Central memory CD8-positive, alpha-beta T cell (primary cell): ENCODE results near the gene ACP1.

Experiments
- ATAC-seq: fragments of 150-1000 bp; cut with Tn5 transposase; replicated peaks from 2 replicates; pipeline ENCODE4 v1.10.0; 2022; ENCODE audit warnings: mild to moderate bottlenecking, moderate FRiP score, moderate number of reproducible peaks; ENCODE audit not compliant: poor library complexity, severe bottlenecking; ENCODE audit errors: extremely low read depth
- DNase-seq, 2 donors: peaks; one replicate each; pipeline ENCODE4 v3.0.0; 2021; ENCODE audit warnings: low spot score in 2 of 2
- H3K27ac Mint-ChIP-seq: one replicate; pipeline ENCODE4 v1.8.0; 2022; ENCODE audit warnings: low read depth, mild to moderate bottlenecking, moderate library complexity, mixed read lengths
- H3K27me3 Mint-ChIP-seq: one replicate; pipeline ENCODE4 v1.8.0; 2022; ENCODE audit warnings: mixed read lengths
- H3K36me3 Mint-ChIP-seq: one replicate; pipeline ENCODE4 v1.8.0; 2022; ENCODE audit warnings: mild to moderate bottlenecking, moderate library complexity, mixed read lengths; ENCODE audit not compliant: insufficient read depth
- H3K4me1 Mint-ChIP-seq: one replicate; pipeline ENCODE4 v1.8.0; 2022; ENCODE audit warnings: mixed read lengths
- H3K4me3 Mint-ChIP-seq: one replicate; pipeline ENCODE4 v1.8.0; 2022; ENCODE audit warnings: mild to moderate bottlenecking, moderate library complexity, mixed read lengths
- H3K9me3 Mint-ChIP-seq: one replicate; pipeline ENCODE4 v1.8.0; 2022; ENCODE audit warnings: mixed read lengths

Gene ACP1

DNA sequence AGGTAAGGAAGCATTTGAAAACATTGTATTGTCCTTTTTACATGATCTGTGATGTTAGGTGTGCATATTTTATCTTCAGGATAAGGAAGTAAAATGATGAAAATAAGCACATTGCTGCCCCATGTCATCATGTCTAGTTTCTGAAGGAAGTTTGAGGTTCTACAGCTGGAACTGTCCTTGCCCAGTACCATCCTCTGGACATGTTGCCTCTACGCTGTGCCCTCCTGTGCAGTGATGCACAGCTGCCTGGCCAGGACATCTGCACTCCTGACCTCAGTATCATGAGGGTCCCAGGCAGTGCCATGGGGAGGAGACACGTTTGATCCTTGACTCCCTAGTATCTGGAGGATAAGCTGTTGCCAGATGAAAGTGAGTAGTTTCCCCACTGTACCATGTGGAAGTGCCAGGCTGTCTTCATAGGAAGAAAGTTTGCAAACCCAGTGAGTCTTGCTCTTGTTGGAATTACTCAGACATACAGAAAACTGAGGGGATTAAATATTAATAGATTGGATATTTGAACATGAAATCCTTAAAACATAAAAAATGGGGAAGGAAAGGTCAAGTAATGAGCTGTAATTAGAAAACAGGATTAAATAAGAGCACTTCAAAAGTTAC, 13.7 kb downstream of the ACP1 start:
- no peak overlapping the region for H3K27ac Mint-ChIP-seq
- H3K4me1 Mint-ChIP-seq: peaks cover 5% of the 10 kb centered on the region
- ATAC-seq (no peak), DNase-seq (no peak)
- no peaks in the 10 kb centered on the region for H3K27me3 Mint-ChIP-seq
- H3K4me3 Mint-ChIP-seq: no peak overlapping the region
- peaks cover 60% of the 10 kb centered on the region for H3K36me3 Mint-ChIP-seq
- H3K9me3 Mint-ChIP-seq: no peaks in the 10 kb centered on the region

DNA sequence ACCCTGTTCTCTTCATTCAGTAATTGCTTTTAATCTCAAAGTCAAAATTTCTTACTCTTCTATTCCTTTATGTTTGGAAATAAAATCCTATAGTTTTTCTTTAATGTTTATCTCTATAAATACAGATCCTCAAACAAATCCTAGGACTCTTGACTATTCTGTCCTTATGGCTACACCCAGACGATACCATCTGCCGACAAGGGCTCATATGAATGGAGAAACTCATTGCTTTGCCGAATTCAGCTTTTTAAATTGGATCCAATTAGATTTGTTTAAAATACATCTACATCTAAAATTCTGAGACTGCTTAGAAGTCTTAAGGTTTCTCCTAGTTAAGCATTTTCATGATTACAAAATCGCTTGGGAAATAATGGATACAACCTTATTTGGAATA, 14.2 kb downstream of the ACP1 start:
- H3K9me3 Mint-ChIP-seq: no peaks in the 10 kb centered on the region
- H3K36me3 Mint-ChIP-seq: peaks cover 59% of the 10 kb centered on the region
- no peak overlapping the region for H3K27ac Mint-ChIP-seq

DNA sequence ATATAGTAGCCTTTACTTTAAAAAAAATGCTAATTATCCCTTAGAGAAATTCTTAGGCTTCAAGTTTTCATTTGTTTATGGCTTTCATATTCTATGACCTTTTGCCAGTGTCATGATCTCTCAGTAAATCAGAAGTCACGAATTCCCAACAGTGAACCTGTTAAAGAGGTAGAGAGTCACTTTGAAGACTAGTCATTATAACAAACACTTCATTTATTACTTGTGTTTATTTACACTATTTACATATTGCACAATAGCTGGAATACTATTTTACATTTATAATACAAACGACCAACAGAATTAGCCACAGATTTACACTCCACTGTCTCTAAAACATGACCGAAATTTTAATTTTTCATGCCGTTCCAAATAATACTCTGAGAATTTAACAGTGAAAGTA, 14.6 kb downstream of the ACP1 start:
- peaks cover 4% of the 10 kb centered on the region for H3K4me1 Mint-ChIP-seq
- peaks cover 55% of the 10 kb centered on the region for H3K36me3 Mint-ChIP-seq
- H3K27ac Mint-ChIP-seq: no peak overlapping the region
- H3K4me3 Mint-ChIP-seq: no peak overlapping the region
- no peaks in the 10 kb centered on the region for H3K9me3 Mint-ChIP-seq
- H3K27me3 Mint-ChIP-seq: no peaks in the 10 kb centered on the region
- no peak for DNase-seq
- ATAC-seq: no peak

More for the DNA sequence above, 14.2 kb downstream of the ACP1 start:
- Mint-ChIP-seq H3K4me1 (peaks cover 5% of the 10 kb centered on the region), H3K27me3 (no peaks in the 10 kb centered on the region), H3K4me3 (no peak overlapping the region)
- no peak for DNase-seq
- ATAC-seq: no peak

DNA sequence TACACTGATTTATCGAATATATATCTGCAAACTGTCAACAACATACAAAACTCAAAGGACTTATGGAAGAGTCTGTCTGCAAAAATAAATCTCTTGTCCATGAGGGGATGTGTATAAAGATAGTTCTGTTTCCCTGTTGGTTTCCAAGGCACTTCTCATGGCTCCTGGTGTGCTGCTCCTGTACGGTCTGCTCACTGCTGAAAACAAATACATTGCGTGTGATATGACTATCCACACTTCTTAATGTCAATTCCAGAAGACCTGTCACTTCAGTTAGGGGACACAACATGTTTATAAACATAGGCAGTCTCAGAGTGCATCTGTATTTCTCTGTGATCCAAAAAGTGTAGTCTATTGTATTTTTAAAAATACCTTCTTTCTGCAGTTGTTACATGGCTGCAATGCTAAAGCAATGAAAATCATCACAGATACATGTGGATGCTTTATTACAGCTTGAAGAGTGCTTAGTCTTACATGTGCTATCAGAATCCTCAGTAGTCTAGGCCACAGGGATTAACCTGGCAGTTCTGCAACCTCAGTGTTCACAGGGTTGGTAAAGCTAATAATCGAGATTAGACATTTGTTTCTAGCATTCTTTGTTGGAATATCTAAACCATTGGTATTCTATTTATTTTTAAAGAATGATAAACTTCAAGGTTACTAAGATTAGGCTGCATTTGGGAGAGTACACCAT, 15.4 kb downstream of the ACP1 start:
- H3K4me3 Mint-ChIP-seq: no peak overlapping the region

DNA sequence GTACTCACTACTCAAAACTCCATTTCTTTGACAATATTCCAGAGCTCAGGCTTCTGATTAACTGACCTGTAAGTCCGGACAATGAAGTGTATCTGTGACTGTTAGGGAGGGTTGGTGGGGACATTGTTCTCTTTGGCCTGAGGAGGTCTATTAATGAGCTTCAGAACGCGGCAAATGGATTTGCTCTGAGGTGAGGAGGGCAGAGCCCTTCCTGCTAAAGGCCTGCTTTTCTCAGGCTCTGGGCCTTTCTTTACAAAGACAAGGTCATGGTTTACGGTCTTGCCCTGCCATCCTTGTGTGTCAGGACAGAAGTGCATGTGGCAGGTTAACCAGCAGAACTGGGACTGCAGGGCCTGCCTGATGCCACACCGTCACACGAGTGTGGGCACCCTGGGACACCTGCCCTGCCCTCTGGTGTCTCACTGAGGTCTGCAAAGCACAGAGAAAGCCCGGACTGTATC, 15.9 kb downstream of the ACP1 start:
- Mint-ChIP-seq H3K27me3 (peaks cover 2% of the 10 kb centered on the region), H3K9me3 (no peaks in the 10 kb centered on the region), H3K4me3 (no peak overlapping the region), H3K36me3 (peaks cover 44% of the 10 kb centered on the region), H3K27ac (no peak overlapping the region), H3K4me1 (no peaks in the 10 kb centered on the region)
- no peak for ATAC-seq
- no peak for DNase-seq

More for the DNA sequence above, 15.4 kb downstream of the ACP1 start:
- DNase-seq (no peak), ATAC-seq (no peak)
- Mint-ChIP-seq H3K36me3 (peaks cover 49% of the 10 kb centered on the region), H3K4me1 (no peaks in the 10 kb centered on the region), H3K27me3 (no peaks in the 10 kb centered on the region), H3K9me3 (no peaks in the 10 kb centered on the region), H3K27ac (no peak overlapping the region)

DNA sequence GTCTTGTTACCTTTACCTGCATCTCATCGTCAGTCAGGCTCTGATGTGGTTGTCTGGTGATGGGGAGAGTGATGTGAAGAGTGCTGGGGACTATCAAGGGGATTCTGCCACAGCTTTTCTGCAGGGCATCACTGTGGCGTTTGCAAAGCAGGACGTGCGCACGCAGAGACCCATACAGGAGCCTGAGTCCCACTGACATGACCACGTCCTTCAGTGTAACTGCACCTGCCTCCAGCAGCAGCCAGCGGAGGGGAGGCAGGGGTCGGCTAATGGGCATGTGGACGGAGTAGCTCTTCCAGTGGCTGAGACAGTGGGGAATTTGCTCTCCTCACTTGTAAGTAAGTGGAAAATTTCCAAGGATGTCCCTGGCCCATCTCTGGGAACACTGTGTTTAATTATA, 16.6 kb downstream of the ACP1 start:
- H3K36me3 Mint-ChIP-seq: peaks cover 40% of the 10 kb centered on the region
- H3K27ac Mint-ChIP-seq: no peak overlapping the region

DNA sequence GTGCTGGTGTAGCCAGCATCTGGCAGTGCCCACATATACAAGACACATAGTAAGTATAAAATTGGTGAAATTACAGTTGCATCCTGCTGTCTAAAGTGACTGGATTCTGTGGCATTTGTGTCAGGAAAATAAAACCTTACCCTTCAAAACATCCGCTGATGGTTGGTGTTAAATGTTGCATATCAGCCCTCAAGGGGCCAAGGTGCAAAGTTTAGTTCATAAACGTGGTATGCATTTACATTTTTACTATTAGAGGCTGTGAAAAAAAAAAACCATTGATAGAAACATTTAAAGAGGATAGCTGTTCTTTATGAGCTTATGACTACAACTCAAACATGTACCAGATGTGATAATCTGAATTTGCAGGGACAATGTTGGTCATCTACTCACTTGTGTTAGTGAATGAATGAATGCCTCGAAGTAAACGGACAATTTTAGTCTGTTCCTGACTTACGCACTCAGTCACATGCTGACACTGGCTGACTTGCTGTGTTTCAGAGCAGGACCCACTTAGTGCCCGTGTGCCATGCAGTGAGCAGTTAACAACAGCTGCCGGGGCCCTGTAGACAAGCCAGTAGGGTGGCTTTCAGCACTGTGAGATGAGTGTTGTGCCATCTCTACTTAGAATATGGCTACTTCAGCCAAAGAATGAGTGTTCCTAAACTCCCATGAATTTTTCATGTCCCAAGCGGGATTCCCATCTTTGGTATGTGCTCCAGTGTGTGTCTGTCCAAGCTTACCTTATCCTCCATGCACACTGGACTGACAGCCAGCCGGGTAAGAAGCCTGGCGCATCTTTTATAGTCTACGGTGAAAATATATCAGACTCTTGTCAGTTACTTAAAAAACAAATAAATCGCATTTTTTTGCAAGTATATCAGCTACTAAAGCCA, 17.9 kb downstream of the ACP1 start:
- H3K27me3 Mint-ChIP-seq: peaks cover 10% of the 10 kb centered on the region
- no peaks in the 10 kb centered on the region for H3K9me3 Mint-ChIP-seq
- DNase-seq (no peak), ATAC-seq (no peak)
- no peak overlapping the region for H3K4me3 Mint-ChIP-seq
- H3K4me1 Mint-ChIP-seq: no peaks in the 10 kb centered on the region
- H3K36me3 Mint-ChIP-seq: peaks cover 32% of the 10 kb centered on the region
- no peak overlapping the region for H3K27ac Mint-ChIP-seq

More for the DNA sequence above, 16.6 kb downstream of the ACP1 start:
- no peak for DNase-seq
- H3K4me3 Mint-ChIP-seq: no peak overlapping the region
- peaks cover 9% of the 10 kb centered on the region for H3K27me3 Mint-ChIP-seq
- no peak for ATAC-seq
- no peaks in the 10 kb centered on the region for H3K9me3 Mint-ChIP-seq
- H3K4me1 Mint-ChIP-seq: no peaks in the 10 kb centered on the region

DNA sequence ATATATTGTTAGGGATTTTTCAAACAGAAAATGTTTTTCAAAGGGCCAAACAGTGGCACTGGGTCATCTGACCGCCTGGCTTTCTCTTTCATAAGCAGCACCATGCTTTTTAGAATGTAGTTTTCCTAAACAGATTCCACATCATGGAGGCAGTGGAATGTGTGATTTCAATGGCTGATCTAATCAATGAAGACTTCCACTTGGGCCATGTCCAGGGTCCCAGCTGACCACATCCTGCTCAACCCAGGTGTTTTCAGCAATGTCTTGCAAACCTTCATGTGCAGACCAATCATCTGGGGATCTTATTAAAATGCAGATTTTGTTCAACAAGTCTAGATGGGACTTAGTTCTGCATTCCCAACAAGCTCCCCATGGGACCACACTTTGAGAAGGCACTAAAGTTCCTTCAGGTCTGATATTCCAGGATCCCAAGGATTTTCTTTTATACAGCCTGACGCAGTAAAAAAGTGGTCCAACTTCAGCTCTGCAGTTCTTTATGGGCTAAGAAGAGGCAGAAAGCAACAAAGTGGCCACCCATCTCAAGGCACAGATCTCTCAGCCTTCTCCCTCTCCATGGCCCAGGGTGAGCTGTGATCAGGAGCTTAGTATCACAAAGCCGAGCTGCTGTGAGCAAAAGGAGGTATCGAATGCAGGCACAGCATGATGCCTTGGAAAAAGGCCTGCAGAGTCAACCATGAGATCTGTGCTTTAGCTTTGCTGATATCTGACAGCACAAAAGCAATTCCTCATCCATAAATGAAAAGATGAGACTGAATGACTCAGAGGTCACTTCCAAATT, 19.4 kb downstream of the ACP1 start:
- H3K4me3 Mint-ChIP-seq: no peak overlapping the region
- peaks cover 23% of the 10 kb centered on the region for H3K36me3 Mint-ChIP-seq
- H3K4me1 Mint-ChIP-seq: no peaks in the 10 kb centered on the region
- no peak for DNase-seq
- no peak overlapping the region for H3K27ac Mint-ChIP-seq
- no peaks in the 10 kb centered on the region for H3K9me3 Mint-ChIP-seq
- H3K27me3 Mint-ChIP-seq: peaks cover 10% of the 10 kb centered on the region
- no peak for ATAC-seq

DNA sequence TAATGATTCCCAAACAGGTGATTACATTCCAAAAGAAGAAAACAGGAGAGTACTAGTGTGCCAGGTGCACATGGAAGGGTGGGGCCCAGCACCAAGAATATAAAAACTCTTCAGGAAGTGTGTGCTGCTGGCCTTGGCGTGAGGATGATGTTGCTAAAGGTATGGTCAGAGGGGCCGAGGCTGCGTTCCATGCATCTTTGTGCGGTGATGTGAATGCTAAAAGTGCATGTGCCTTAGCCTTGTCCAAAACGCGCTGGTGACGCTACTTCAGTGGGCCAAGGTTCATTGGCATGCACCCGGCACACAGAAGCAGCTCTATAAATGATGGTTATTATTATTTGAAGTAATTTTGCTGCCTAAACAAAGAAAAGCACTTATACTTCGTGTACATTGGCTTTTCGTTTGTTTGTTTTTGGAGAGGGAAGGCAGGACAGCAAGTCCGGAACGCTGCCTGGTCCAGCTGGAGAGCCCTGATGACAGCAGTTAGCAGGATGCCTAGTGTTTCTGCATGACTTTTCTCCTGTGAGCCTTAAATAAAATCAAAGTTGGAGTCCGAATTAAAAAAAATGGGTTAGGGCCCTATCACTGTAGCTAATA, 20.2 kb downstream of the ACP1 start:
- Mint-ChIP-seq H3K4me3 (no peak overlapping the region), H3K36me3 (peaks cover 18% of the 10 kb centered on the region), H3K27me3 (peaks cover 14% of the 10 kb centered on the region), H3K4me1 (no peaks in the 10 kb centered on the region), H3K27ac (no peak overlapping the region), H3K9me3 (no peaks in the 10 kb centered on the region)
- ATAC-seq: no peak
- DNase-seq: no peak

DNA sequence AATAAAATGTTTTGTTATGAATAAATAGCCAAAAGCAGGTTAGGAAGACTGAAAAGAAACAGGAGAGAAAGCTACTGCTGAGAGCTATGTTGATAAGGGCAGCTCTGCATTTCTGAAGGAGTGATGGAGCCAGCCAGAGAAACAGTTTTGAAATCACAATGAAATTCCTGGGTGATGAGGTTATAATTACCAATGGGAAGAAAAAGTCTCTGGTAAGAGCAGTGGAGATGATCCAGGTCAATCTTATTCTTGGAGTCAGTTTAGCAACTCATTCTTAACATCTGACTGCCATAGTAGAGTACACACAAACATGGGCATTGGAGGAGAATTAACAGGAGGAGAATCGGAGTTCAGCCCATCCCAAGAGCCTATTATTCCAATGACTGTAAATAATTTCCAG, 20.8 kb downstream of the ACP1 start:
- Mint-ChIP-seq H3K4me3 (peak overlapping the region; percentile 12), H3K27ac (no peak overlapping the region), H3K36me3 (peaks cover 16% of the 10 kb centered on the region), H3K4me1 (no peaks in the 10 kb centered on the region), H3K9me3 (no peaks in the 10 kb centered on the region), H3K27me3 (peaks cover 20% of the 10 kb centered on the region)
- DNase-seq (no peak), ATAC-seq (no peak)

DNA sequence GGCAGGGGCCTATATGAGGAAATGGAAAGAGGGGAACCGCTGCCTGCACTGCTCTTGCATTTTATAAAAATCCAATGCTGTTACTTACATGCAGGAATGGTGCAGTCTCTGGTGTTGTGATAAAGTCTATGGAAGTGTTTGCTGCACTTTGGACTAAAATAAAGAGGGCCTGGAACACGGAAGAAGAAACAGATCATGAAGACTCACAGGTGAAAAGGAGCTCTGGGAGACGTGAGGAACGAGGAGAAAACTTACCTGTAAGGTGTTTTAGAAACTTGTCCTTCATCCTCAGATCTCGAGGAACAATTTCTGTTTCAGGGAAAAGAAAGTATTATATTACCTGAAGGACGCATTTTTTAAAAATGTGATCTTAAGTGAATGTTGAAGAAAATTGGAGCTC, 21.3 kb downstream of the ACP1 start:
- H3K27me3 Mint-ChIP-seq: peaks cover 25% of the 10 kb centered on the region
- DNase-seq: no peak
- H3K4me3 Mint-ChIP-seq: peak overlapping the region; percentile 12
- no peaks in the 10 kb centered on the region for H3K4me1 Mint-ChIP-seq
- H3K36me3 Mint-ChIP-seq: peaks cover 14% of the 10 kb centered on the region
- no peak overlapping the region for H3K27ac Mint-ChIP-seq
- ATAC-seq: no peak
- no peaks in the 10 kb centered on the region for H3K9me3 Mint-ChIP-seq
